ENCODE results near the gene OPHN1.

DNA sequence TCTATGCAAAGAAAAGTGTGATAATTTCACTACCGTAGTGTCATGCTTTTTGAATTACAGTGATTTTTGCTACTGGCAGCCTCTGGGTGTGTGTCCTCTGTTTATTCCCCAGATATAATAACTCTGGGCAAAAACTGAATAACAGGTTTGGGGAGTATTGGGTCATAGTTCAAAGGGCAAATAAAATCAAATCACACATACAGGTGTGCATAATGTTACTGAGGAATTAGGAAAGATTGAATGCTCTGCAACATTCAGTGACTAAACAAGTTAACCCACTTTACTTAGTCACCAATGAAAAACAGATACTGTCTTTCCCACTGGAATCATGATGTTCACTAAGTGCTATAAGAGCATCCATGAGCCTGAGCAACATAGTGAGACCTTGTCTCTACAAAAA is 224.3 kb downstream of the OPHN1 start:
- TF ChIP-seq CTCF (IDR thresholded peaks at IDR 0.05; ENCODE audit: poor library complexity) (no peak), EZH2phosphoT487 (IDR thresholded peaks at IDR 0.05; ENCODE audit: low read depth, severe bottlenecking, unreplicated experiment) (no peak), EZH2 (IDR thresholded peaks at IDR 0.05; ENCODE audit: borderline replicate concordance) (no peak)

Data from hepatocyte (in vitro differentiated cells).